NCI-H2171 (cell line): ENCODE results near the gene EMP2.
"Not testable (repeated sequence)": the region's sequence is repeated elsewhere in the genome, so short reads cannot be mapped to it uniquely, and the experiment has no call there.

Experiments used
- DNase-seq: peaks from one replicate; lab custom pipeline; 2025; lab: John Stamatoyannopoulos, UW

EMP2 gene

DNA sequence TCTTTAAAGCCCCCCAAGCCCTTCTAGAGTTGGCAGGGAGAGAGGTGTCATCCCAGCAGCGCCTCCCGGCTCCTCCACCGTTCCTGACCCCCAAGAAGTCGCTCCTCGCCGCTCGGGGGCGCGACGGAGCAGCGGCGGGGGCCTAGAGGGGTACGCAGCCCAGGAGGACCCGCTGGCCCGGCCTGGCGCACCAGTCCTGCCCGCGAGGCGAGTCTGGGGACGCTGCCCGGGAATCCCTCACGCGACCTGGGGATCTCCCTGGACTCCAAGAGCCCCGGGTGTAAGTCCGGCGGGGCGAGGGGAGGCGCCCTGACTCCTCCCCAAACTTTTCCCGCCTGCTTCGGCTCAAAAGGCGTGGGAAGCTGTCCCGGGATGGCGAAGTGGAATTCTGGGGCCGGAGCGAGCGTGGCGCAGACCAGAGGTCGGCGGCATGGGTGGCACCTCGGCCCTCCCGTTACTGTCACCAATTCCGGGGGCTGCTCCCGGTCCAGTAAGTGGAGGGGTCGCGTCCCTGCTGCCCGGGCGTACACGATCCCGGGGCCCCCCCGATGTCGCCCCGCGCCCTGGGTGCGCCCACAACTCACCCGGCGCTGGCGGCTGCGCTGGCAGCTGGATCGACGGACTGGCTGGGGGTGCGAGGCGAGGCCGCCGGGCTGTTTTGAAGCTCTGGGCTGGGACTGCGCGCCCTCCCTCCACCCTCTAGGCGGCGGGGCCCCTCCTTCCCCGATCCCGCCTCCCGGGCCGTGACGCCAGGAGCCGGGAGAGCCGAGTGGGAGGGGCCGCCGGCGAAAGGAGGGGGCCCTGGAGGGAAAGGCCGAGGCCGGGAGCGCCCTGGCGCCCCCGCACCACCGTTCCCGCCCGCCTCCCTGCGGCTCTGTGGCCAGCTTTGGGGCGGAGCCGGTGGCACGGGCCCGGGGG is at the start of gene EMP2:
EMP2 (minus strand) TSS at position 634 of the 918 bp plus-strand sequence. CDS start 32,981 bp downstream, outside the sequence.
- DNase-seq = peak; percentile 70

DNA sequence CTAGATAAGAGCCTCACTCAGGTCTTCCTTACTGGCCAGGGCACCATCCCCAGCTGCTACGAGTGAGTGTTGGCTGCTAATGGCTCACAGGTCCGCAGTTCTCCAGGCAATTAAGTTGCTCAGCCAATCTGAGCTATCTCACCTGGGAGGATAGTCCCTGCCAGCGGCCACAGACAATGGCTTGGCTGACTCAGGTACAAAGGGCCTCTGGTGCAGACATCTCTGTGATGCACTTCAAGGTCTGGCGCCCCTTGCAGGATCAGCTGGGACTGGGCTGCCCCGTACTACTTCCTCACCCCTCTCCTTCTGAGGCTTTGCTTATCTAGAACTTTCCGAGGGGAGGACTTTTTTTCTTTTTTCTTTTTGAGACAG is 49.2 kb upstream of the EMP2 start:
- DNase-seq = no peak

GRCh38 chr16:10625595-10626357 is 45.4 kb upstream of the EMP2 start:
- DNase-seq = no peak

DNA sequence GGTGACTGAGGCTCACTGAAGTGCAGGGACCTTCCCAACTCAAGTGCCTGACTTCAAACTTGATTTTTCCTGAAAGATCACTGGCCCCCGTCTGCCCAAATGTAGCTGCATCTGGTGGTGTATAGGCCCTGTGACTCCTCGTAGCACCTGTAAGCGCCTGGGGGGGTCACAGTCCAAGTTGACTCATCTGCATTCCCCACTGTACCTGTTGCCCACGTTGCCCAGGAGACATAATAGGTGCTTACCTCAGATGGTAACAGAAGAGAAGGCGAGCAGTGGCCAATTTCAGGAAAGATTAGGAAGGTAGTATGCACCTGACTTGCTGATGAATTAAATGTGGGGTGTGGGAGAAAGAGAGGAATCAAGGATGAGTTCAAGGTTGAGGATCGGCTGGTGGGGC is 44.1 kb upstream of the EMP2 start:
- no peak for DNase-seq

GRCh38 chr16:10623059-10623458 is 42.7 kb upstream of the EMP2 start:
- DNase-seq = no peak

DNA sequence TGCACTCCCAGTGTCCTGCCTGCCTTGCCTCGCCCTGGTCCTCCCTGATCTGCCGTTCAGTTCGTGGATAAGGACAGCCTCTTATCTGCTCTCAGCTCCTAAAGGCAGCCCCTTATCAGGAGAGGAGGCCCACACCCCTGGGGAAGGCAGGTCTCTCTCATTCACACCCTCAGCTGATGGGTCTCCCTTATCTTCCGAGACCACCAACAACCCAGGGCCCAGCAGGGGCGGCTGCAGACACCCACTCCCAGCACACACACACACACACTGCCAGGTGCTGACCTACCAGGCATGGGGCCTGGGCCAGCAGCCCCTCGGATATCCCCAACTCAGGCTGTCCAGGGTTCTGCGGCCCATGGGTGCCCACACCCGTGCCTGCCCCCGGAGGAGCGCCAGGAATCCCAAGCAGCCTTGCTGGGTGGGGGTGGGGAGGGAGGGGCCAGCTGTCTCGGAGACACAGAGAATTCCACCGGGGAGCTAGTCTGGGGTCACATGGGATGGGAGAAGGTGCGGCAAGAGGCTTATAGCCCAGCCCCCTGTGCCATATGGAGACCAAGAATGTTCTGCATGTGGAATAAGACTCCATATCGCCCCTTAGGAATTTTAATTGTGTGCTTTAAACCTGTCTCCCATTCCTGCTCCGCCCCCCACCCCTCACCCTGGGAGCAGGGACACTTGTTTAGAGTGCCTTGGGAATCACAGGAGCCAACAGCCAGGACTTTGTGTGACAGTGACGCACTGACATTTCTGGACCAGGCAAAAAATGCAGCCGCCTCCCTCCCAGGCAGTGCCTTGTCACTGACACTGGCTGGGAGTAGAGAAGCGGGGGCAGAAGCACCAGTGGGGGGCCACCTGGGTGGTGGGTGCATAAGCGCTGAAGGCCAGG is 41.9 kb upstream of the EMP2 start:
- peak; percentile 84 for DNase-seq

- DNase-seq = not testable (repeated sequence)
These were observed 41.0 kb upstream of the EMP2 start for GRCh38 chr16:10621216-10621949.

DNA sequence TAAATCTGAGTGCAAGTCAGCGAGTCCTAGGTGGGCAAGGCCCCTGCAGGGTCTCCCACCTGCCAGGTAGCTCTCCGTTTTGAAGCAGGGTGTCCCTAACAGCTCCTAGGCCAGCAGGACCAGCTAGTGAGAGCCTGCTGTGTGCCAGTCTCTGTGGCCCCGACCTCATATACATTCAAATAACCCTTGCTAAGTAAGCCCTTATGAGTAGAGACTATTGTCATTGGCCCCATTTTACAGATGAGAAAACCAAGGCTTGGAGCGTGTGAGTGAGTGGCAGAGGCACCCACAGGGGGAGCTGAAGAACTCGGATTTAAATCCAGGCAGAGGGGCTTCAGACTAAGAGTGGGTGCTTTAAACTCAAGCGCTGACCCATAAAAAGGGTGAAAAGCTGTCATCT is 39.7 kb upstream of the EMP2 start:
- no peak for DNase-seq

DNA sequence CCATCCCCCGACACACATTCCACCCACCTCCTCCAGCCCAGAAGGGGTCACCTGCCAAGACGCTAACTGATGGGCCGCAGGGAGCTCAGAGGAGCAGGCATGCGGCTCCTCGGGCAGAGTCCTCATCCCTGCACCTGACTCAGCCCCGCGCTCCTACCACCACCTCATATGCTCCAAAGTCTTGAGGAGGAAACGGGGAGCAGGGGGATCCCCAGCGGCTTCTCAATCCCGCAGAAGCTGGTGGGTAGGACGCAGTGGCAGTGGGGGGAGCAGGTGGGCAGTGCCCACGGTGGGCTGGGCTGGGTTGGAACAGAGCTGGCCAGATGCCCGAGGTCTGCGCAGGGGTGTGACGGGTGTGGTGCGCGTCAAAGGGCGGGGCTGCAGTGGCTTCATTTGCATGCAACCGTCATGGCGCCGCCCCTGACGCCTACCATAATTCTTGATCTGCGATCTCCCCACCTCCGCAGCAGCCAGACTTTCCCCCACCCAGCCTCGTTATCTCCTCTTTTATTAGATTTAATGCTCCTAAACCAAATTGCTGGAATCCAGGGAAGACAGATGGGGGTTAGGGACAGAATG is 39.0 kb upstream of the EMP2 start:
- peak; percentile 55 for DNase-seq

DNA sequence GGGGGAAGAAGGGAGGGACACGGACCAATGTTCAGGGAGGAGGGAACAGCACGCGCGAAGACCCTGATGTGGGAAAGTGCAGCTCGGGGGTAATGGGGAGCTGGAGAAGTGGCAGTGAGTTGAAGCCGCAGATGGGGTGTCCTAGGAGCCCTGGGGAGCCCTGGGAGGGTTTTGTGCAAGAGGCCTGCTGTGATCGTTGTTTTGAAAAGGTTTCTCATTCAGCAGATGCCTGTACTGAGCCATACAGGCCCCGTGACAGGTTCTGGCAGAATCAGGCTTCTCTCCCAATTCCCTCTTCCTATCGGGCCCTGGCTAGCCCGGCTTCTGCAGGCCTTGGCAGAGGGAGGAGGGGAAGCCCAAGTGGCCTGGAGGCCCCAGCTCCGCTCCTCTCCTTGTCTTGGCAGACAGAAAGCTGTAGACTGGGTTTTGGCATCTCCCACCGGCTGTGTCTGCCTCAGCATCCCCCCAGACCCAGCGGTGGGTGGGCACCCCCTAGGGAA is 38.4 kb upstream of the EMP2 start:
- no peak for DNase-seq

DNA sequence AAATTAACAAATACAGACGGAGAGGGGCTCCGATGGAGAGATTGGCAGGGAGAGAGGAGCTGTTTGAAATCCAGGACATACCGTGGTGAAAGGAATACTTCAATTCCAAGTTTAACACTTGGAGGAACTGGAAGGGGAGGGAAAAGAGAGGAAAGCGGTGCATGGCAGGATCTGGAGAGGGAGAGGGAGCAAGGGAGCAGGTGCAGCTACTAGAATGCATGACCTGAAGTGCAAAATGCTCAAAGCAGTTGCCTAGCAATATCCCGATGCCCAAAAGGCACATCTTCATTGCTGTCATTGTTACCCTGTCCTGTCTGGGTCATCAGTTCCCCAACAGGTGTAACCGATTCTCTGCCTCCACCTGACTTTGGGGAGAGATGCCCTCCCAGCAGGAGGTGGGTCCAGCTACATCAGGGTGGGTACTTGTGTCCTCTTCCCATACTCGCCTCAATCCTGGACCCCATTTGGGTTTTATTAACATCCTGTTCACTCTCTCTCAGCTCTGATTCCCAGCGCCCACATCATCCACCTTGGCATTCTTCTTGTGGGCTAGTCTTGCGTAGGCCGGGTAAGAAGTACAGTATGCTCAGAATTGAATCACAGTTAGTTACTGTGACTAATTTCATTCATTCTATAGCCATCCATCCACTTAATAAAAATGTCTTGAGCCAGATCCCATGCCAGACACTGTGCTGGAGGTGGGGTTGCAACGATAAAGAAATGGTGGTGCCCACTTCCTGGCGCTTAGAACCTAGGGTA is 37.4 kb upstream of the EMP2 start:
- DNase-seq = no peak

GRCh38 chr16:10616756-10617640 is 36.6 kb upstream of the EMP2 start:
- DNase-seq = peak; percentile 82

DNA sequence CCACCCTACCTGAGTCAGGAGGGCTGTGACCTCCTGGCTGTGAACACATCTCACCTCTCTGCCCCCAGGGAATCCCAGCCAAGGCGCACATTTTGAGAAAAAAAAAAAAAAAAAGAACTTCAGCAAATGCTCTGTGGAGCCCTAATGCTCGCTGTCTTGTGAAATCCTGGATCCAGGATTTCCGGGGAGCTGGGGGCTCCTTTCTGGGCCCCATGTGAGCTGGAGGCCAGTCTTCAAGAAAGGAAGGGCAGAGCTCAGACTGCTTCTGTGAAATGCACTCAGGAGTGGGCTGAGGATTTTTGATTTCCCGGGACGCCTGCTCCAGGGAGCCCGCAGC is 36.0 kb upstream of the EMP2 start:
- peak; percentile 73 for DNase-seq

DNA sequence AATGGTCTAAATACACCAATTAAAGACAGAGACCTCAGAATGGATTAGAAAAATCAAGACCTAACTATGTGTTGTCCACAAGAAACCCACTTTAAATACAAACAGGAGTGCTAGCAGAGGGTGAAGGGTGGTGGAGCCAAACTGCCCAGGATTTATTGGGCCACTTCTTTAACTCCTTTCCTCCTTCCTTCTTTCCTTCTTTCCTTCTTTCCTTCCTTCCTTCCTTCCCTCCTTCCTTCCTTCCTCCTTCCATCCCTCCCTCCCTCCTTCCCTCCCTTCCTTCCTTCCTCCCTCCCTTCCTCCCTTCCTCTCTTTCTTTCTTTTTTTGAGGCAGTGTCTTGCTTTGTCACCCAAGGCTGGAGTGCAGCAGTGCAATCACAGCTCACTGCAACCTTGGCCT is 34.3 kb upstream of the EMP2 start:
- DNase-seq = no peak

- no peak for DNase-seq
These were observed 33.5 kb upstream of the EMP2 start for GRCh38 chr16:10613785-10614485.

GRCh38 chr16:10612649-10613179 is 32.3 kb upstream of the EMP2 start:
- DNase-seq = no peak

- DNase-seq = peak; percentile 25
These were observed 31.5 kb upstream of the EMP2 start for GRCh38 chr16:10611825-10612342.
